Thyroid gland (tissue), 4 donors: ENCODE measurements around the gene WDR54.

Source experiments
- CTCF ChIP-seq, 6 experiments: fragments of 200-600 bp in 3 of 6; fragments of 450-650 bp in 3 of 6; sonication (generic) in 3 of 6; IDR thresholded peaks; one replicate each; pipeline ENCODE4 v1.5.1; 2016 to 2019; ENCODE audit warnings: antibody characterized with exemption in 6 of 6, mild to moderate bottlenecking in 2 of 6, inconsistent platforms in 1 of 6, moderate library complexity in 1 of 6
- POLR2A ChIP-seq, 2 donors: fragments of 450-650 bp; IDR thresholded peaks; one replicate each; pipeline ENCODE4 v1.6.1; 2017; ENCODE audit warnings: antibody characterized with exemption in 2 of 2, mild to moderate bottlenecking in 2 of 2, moderate library complexity in 1 of 2

- TF ChIP-seq CTCF (IDR thresholded peaks at IDR 0.05) (no peak), POLR2A (IDR thresholded peaks at IDR 0.05) (no peak)
Measured at GRCh38 chr2:74462786-74463105, 41.2 kb downstream of the WDR54 start.
